Gastroesophageal sphincter (tissue), 3 donors: ENCODE results near the gene SMG6.

Experiments used
- EP300 ChIP-seq: sonication (generic); formaldehyde crosslinking; IDR thresholded peaks from one replicate; pipeline ENCODE4 v1.6.1; 2017; ENCODE audit warnings: antibody characterized with exemption, mild to moderate bottlenecking
- POLR2AphosphoS5 ChIP-seq: sonication (generic); formaldehyde crosslinking; IDR thresholded peaks from one replicate; pipeline ENCODE4 v1.6.1; 2017; ENCODE audit warnings: antibody characterized with exemption
- TF ChIP-seq, protein P1 (sequence below), 4 experiments: fragments of 200-600 bp in 2 of 4; fragments of 450-650 bp in 2 of 4; sonication (generic) in 1 of 4; IDR thresholded peaks; one replicate each; pipeline ENCODE4 v1.5.1; 2017 to 2019; ENCODE audit warnings: antibody characterized with exemption in 4 of 4, mild to moderate bottlenecking in 2 of 4, moderate library complexity in 2 of 4

DNA sequence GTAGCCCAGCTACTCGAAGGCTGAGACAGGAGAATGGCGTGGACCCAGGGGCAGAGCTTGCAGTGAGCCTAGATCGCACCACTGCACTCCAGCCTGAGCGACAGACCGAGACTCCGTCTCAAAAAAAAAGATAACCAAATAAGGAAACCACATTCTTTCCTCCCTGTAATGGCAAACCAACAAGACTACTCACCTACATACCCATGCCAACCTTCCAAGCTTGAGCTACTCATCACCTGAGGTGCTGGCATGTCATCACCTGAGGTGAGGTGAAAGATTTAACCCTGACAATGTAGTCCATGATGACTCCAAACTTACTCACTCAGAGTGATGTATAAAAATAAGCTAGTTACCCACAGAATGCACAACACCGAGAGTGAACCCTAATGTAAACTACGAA lies 85.2 kb downstream of the SMG6 start:
- TF ChIP-seq EP300 (no peak), POLR2AphosphoS5 (no peak)
- TF ChIP-seq, protein P1, sequence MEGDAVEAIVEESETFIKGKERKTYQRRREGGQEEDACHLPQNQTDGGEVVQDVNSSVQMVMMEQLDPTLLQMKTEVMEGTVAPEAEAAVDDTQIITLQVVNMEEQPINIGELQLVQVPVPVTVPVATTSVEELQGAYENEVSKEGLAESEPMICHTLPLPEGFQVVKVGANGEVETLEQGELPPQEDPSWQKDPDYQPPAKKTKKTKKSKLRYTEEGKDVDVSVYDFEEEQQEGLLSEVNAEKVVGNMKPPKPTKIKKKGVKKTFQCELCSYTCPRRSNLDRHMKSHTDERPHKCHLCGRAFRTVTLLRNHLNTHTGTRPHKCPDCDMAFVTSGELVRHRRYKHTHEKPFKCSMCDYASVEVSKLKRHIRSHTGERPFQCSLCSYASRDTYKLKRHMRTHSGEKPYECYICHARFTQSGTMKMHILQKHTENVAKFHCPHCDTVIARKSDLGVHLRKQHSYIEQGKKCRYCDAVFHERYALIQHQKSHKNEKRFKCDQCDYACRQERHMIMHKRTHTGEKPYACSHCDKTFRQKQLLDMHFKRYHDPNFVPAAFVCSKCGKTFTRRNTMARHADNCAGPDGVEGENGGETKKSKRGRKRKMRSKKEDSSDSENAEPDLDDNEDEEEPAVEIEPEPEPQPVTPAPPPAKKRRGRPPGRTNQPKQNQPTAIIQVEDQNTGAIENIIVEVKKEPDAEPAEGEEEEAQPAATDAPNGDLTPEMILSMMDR (IDR thresholded peaks at IDR 0.05): no peak
